Measurements from ENCODE around the gene CCDC170. TPM values are rescaled to one million over a fixed set of nuclear protein-coding genes. Genes with fewer than 3 reads are reported as not detected.

Gene CCDC170
- total and polyA plus RNA-seq, 9 of the 15 experiments (the other 6 are each of a cell fraction or from before 2014, with no cell fraction given) = 0.01 to 0.18 (median 0.05) TPM; not detected in 6

GRCh38 chr6:151452750-151453427, 40.9 kb upstream of the CCDC170 start (continued):
- TF ChIP-seq CHD7 (IDR thresholded peaks at IDR 0.05; ENCODE audit: low read depth, low read length) (no peak), BMI1 (IDR thresholded peaks at IDR 0.05; ENCODE audit: low read length) (no peak), HMG20A (CRISPR knock-in tag; conservative IDR thresholded peaks at IDR 0.05) (0 out of 2 replicates have a peak, but pooled peaks have one; percentile 44), STAT6 (CRISPR knock-in tag; IDR thresholded peaks at IDR 0.05) (no peak)
- TF ChIP-seq, protein P1, sequence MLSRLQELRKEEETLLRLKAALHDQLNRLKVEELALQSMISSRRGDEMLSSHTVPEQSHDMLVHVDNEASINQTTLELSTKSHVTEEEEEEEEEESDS (CRISPR knock-in tag; IDR thresholded peaks at IDR 0.05) = no peak
